A549 (cell line): ENCODE measurements around the gene FCHSD1.

Source experiments
- CBX2 ChIP-seq: fragments of 200-600 bp; sonication (generic); IDR thresholded peaks from 2 replicates; pipeline ENCODE4 v1.6.1; 2016; ENCODE audit warnings: low read depth, mild to moderate bottlenecking, borderline replicate concordance
- CEBPB ChIP-seq, 2 experiments: fragments of >200 bp in 1 of 2; sonication (Bioruptor Twin) in 1 of 2; formaldehyde crosslinking in 1 of 2; IDR thresholded peaks; 2 replicates each; pipeline ENCODE4 v1.6.1; 2012 to 2016
- CTCF ChIP-seq: fragments of >200 bp; sonication (Bioruptor Twin); formaldehyde crosslinking; IDR thresholded peaks from 3 replicates; pipeline ENCODE4 v1.5.1; 2016
- EHMT2 ChIP-seq: fragments of 200-600 bp; sonication (generic); IDR thresholded peaks from 2 replicates; pipeline ENCODE4 v1.6.1; 2016; ENCODE audit warnings: antibody characterized with exemption, low read depth, mild to moderate bottlenecking, moderate library complexity
- HOXB13 ChIP-seq: fragments of 250-450 bp; sonication (Bioruptor Pico); IDR thresholded peaks from 2 replicates; pipeline ENCODE4 v1.5.0; 2020; ENCODE audit warnings: low read depth, mild to moderate bottlenecking, moderate library complexity
- JUN ChIP-seq, 2 experiments: fragments of >200 bp; sonication (Bioruptor Twin); formaldehyde crosslinking; IDR thresholded peaks; 2 replicates in 1 of 2; 3 replicates in 1 of 2; pipeline ENCODE4 v1.6.1; 2016 to 2017

GRCh38 chr5:141603923-141604717 lies 47.1 kb downstream of the FCHSD1 start:
- TF ChIP-seq CTCF = no peak
- TF ChIP-seq HOXB13 = no peak
- no peak for TF ChIP-seq JUN (IDR thresholded peaks at IDR 0.05)
- no peak for TF ChIP-seq CBX2
- no peak for TF ChIP-seq EHMT2
- TF ChIP-seq CEBPB (IDR thresholded peaks at IDR 0.05) = peak; percentile 82 to 90
